Measurements from ENCODE around the gene PSMC3IP. TPM values are rescaled to one million over a fixed set of nuclear protein-coding genes. Genes with fewer than 3 reads are reported as not detected.

PSMC3IP gene
- total RNA-seq, 1 experiment from 2014 or later: 37.4 TPM

DNA sequence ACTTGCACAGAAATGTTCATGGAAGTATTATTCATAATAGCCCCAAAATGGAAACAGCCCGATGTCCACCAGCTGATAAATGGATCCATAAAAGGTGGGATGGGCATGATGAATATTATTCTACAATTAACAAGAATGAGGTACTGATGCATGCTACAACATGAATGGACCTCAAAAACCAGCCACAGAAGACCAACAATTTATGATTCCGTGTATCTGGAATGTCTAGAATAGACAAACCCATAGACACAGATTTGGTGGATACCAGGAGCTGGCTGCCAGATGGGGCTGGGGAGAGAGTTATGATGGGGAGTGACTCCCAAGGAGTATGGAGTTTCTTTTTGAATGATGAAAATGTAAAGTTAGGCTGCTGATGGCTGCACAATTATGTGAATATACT, 52.3 kb downstream of the PSMC3IP start:
- no peaks in the 10 kb centered on the region for H3K9me3 ChIP-seq (ENCODE audit: control insufficient read depth, low read depth, low read length)
- H2BK120ac ChIP-seq (ENCODE audit: low read depth, low read length, poor library complexity, severe bottlenecking): no peak overlapping the region
- no peak overlapping the region for H3T11ph ChIP-seq (ENCODE audit: low read length)
- no peaks in the 10 kb centered on the region for H3K4me1 ChIP-seq (ENCODE audit: insufficient read depth, low read length)
- no peak overlapping the region for H2BK5ac ChIP-seq (ENCODE audit: insufficient read length, low read length)
- no peaks in the 10 kb centered on the region for H3K27me3 ChIP-seq (ENCODE audit: insufficient read depth, low read length)
- H3K9ac ChIP-seq (ENCODE audit: extremely low read depth, insufficient read length, low read length): no peak overlapping the region
- no peak overlapping the region for H2AK5ac ChIP-seq (ENCODE audit: insufficient read length, low read length)
- peaks cover 11 to 15% of the 10 kb centered on the region in 2 experiments for H3K4me1 Mint-ChIP-seq
- no peak overlapping the region for H3K4ac ChIP-seq (ENCODE audit: low read depth, low read length)
- H3K4me3 Mint-ChIP-seq: no peak overlapping the region
- DNase-seq: no peak
- H3K27me3 Mint-ChIP-seq (ENCODE audit: low read depth): peaks cover 20% of the 10 kb centered on the region
- H2BK20ac ChIP-seq (ENCODE audit: low read depth, low read length, poor library complexity, severe bottlenecking): no peak overlapping the region
- no peak overlapping the region for H4K91ac ChIP-seq (ENCODE audit: insufficient read length, low read depth, low read length)
- no peak overlapping the region for H2BK15ac ChIP-seq (ENCODE audit: low read depth, low read length)
- H3K4me2 ChIP-seq (ENCODE audit: insufficient read depth, insufficient read length, low read length): no peak overlapping the region
- no peak overlapping the region for H3K23ac ChIP-seq (ENCODE audit: insufficient read length, low read depth, low read length)
- no peaks in the 10 kb centered on the region for H3K23me2 ChIP-seq (ENCODE audit: insufficient read length, low read depth, low read length, poor library complexity, severe bottlenecking)
- H3K14ac ChIP-seq (ENCODE audit: insufficient read depth, low read length): no peak overlapping the region
- TF ChIP-seq, protein P1, sequence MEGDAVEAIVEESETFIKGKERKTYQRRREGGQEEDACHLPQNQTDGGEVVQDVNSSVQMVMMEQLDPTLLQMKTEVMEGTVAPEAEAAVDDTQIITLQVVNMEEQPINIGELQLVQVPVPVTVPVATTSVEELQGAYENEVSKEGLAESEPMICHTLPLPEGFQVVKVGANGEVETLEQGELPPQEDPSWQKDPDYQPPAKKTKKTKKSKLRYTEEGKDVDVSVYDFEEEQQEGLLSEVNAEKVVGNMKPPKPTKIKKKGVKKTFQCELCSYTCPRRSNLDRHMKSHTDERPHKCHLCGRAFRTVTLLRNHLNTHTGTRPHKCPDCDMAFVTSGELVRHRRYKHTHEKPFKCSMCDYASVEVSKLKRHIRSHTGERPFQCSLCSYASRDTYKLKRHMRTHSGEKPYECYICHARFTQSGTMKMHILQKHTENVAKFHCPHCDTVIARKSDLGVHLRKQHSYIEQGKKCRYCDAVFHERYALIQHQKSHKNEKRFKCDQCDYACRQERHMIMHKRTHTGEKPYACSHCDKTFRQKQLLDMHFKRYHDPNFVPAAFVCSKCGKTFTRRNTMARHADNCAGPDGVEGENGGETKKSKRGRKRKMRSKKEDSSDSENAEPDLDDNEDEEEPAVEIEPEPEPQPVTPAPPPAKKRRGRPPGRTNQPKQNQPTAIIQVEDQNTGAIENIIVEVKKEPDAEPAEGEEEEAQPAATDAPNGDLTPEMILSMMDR (conservative IDR thresholded peaks at IDR 0.05): no peak
- H3K9me3 Mint-ChIP-seq: 0 out of 5 replicates have a peak, but pooled peaks cover 0 to 3% of the 10 kb centered on the region in 2 experiments
- H3K18ac ChIP-seq (ENCODE audit: insufficient read length, low read depth, low read length): no peak overlapping the region
- no peaks in the 10 kb centered on the region for H4K20me1 ChIP-seq (ENCODE audit: control insufficient read depth, insufficient read depth, insufficient read length)
- H3K36me3 Mint-ChIP-seq (ENCODE audit: insufficient read depth in 1 of 3, low read depth in 3 of 3): peaks cover 0 to 25% (median 19%) of the 10 kb centered on the region in 3 experiments; a peak in 6 of 7 replicates
- WGBS (ENCODE audit: extremely low coverage, insufficient read length, low lambda C conversion rate): no CpG with 5 or more reads among the region's 2 CpGs
- no peaks in the 10 kb centered on the region for H3K79me2 ChIP-seq (ENCODE audit: insufficient read depth, low read length)
- H3K27ac Mint-ChIP-seq: no peak overlapping the region
- H4K8ac ChIP-seq (replicated peaks; ENCODE audit: insufficient read length, low read depth, low read length): no peak overlapping the region
- no peak overlapping the region for H4K5ac ChIP-seq (ENCODE audit: insufficient read length, low read depth, low read length)
- no peak overlapping the region for H3K27ac ChIP-seq (ENCODE audit: insufficient read length, low read depth, low read length)
- H3K56ac ChIP-seq (ENCODE audit: insufficient read length, low read depth, low read length): no peak overlapping the region
- no peak overlapping the region for H2AFZ ChIP-seq (ENCODE audit: low read length)
- H3K79me1 ChIP-seq (ENCODE audit: insufficient read depth, low read depth, low read length, poor library complexity, severe bottlenecking): no peaks in the 10 kb centered on the region
- no peak overlapping the region for H2BK12ac ChIP-seq (ENCODE audit: insufficient read length, low read depth, low read length)
